Stimulated activated CD4-positive, alpha-beta T cell treated with anti-CD3 and anti-CD28 coated beads, Interleukin-4, amount 100 ng/mL, for 48 hours (primary cell): ENCODE results near the gene SNCAIP.
"Not testable (repeated sequence)": the region's sequence is repeated elsewhere in the genome, so short reads cannot be mapped to it uniquely, and the experiment has no call there.

Experiments
- DNase-seq, 2 donors: peaks; one replicate each; pipeline ENCODE4 v3.0.0-alpha.2; 2020; ENCODE audit warnings: low read depth in 2 of 2

SNCAIP gene

DNA sequence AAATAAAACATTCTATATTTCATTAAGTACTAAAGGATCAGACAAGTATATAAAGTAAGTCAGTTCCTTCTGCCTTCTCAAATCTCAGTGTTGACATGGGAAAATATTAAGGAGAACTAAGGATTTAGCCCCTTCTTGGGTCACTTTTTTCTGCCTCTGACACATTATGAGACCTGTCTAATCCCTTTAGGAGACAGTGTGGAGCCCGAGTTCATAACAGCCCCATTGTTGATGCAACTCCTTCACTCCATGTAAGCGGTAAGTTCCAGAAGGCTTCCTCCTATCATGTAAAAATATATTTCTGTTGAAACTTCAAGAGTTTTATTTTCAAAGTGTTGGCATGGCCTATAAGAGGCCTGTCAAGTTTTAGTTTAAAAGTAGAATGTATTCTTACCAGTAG is 152.2 kb downstream of the SNCAIP start:
- DNase-seq, result no peak

DNA sequence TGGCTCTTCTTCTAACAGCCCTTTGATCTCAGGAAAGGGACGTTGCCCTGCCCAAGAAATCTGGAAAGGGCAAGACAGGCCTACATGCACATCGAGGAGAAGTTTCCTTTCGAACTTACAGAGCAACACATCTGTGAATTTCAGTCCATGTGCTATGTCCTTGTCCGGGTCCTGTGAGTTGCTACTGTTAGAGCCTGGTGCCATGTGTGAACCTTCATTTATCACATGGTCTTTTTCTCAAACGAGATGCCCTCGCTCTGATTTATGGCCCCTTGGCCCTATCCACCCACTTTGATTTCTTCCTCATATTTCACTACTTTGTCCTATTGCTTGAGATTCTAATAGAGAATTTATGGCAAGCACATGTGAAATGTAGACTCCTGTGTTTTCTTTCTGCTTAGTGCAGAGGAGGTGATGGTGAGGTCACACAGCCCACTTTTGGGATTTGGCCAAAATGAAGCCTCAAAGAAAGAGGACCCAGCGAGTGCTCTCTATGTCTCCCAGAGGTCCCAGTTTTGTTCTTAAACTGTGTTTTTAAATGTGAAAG is 153.1 kb downstream of the SNCAIP start:
- DNase-seq, result no peak

DNA sequence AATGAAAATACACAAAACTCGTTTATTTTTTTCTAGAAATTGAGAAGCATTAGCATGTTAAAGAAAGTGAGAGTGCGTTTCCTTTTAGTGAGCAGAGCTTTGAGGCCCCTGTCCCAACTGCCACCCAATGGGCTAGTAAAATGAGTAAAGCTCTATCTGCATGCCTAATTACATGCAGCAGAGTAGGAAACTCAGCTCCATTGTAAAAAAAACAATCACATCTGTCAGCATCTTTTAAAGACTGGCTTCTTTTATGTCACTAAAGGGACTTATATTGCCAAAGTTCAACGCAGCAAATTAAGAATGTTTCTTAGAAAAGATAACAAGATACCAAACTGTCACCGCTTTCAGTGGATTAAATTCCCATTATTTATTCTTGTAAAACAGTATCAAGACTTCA is 154.0 kb downstream of the SNCAIP start:
- no peak for DNase-seq

DNA sequence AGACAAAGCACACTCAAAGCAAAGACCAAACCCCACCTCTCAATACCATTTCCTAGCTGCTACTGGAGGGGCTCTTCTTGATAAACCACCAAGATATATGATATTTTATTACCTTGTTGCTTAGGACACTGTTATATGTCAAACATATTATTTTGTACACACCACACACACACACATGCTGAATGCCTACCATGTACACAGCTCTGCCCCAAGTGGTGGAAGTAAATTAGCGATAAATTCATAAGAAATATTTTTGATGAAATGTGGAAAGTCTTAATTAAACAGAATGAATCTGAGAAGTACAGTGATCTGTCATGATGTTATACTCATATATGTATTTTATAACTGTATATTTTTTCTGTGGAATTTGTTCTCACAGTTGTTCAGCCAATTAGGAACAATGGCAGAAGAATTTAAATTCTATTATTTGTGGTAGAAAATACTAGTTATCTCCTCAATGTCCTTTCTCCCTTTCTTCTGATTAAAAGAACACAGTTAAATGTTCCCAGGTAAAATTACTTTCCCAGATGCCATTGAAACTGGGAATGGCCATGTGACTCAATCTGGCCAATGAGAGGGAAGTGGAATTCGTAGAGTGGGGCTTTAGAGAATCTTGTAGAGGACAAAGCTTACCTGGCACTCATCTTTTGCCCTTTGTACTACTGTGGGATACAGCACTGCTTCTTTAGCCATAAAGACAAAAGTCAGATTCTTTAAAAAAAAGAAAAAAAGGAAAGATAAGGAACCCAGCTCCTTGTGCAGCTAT is 156.5 kb downstream of the SNCAIP start:
- DNase-seq, result no peak

DNA sequence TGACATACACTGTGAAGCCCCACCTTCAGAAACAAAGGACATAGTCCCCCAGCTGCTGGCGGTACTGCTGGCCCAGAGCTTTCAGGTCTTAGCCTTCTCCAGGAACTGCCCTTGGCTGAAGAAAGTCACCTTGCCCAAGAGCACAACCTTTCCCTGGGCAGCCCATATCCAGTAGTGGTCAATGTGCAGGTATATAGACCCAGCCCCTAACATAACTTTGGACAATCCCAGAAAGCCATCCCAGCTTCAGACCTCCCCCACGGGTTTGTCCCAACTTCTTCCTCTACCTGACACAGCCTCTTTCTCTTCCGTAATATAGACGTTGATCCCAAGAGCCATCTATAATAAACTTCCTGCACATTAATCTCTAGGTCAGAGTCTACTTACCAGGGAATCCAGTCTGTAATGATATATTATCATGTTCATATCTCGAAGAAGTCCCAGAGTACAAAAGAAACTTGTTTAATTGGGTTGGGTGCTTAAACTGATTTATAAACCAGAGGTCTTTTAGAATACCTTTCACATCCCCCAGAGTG is 157.4 kb downstream of the SNCAIP start:
- no peak for DNase-seq

DNA sequence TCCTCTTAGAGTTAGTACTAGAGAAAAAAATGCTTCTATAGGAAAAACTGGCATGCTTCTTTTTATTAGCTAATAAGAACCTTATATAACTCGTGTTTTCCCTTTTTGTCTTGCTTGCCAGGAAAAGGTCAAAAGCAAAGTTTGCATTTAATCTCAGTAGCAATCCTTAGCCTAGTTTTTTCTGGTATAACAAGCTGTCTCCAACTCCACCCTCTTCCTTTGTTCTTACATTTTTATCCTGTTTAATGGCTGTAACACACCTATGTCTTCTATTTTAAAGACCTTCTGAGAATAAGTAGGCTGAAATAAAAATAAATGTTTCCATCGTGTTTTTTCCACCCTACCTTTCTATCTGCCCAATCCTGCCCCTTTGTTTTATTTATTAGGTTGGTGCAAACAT is 158.3 kb downstream of the SNCAIP start:
- DNase-seq, result no peak

DNA sequence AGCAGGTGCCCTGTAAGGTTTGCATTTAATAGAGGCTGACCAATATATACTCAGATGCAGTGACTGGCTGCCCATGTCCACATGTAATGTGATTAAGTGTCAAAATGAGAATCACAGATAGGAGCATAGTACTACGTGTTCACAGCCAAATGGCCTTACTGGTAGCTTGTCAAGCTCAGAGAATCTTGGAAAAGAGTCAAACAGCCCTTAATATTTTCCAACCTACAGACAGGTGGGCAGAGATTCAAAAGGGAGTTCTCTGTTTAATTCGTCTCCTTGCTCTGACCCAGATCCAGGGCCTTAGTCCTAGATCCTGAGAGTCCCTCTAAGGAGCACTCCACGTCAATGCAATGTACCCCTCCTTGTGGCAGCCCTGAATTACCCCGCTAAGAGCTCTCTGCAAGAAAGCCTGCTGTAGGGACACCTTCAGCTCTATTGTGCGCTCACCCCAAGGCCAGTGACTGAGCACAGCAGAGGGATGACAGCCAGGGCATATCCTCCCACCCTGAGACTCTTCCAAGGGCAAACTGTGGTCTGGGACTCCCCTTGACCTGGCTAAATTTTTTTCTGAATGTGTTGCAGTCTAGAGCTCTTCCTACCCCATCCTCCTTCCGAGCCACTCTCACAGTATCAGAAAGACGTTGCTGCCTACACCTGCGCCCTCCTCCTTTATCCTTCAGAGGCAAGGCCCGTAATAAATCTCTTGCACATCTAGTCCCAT is 159.2 kb downstream of the SNCAIP start:
- no peak for DNase-seq

DNA sequence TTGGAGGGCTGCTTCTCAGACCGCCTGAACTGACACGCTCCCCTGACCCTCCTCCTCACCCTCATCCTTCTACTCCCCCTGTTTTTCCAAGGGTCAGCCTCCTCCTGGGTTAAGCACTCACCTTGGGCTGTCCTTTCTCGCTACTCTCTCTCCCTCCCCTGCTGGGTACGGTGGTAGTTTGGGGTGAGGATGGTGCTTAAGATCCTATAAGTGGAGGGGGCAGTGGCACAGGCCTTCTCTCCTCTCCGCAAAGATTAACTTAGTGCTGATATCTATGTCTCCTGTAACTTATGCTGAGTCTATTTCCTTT is 159.7 kb downstream of the SNCAIP start:
- no peak for DNase-seq

DNA sequence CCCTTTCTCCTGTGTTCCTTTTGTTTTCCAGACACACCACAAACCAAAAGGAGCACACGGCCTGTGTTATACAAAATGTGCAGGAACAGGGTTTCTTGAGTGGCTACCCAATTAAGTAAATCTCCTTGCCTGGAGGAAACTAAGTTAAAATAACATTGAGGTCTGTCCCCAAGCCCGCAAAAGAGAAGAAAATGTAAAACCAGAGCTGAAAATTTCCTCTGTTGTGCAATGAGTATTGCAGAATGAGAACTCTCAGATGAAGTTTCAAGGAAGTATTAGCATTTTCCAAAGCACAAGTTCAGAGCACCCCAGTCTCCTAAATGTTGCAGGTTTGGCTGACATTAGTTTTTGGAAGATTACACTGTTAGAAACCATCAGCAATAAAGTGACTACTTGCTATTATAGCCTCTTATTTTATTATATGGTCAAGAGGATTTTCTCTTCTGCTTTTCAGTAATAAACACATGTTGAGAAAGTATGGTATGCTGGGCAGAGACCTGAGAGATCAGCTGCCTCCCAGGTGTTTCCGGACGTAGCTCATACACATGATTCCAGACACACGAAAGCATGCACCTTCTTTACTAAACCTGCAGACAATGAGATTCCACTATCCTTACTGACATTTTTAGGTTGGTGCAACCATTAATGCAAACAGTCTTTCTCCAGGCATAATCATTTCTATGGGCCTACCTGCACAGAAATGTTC is 161.3 kb downstream of the SNCAIP start:
- no peak for DNase-seq

DNA sequence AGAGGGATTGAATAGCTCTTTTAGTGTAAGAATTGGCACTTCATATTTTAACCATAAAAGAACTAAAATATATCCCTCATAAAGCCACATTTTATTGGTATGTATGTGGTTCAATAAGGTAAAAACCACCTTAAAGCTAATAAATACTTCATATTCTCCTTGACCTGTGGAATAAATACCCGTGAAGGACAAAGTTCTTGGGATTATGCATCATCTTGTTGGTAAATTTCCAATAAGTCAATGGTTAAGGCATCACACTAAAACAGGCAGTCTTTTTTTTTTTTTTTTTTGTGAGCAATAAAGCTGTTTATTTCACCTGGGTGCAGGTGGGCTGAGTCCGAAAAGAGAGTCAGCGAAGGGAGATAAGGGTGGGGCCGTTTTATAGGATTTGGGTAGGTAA is 161.9 kb downstream of the SNCAIP start:
- no peak for DNase-seq

DNA sequence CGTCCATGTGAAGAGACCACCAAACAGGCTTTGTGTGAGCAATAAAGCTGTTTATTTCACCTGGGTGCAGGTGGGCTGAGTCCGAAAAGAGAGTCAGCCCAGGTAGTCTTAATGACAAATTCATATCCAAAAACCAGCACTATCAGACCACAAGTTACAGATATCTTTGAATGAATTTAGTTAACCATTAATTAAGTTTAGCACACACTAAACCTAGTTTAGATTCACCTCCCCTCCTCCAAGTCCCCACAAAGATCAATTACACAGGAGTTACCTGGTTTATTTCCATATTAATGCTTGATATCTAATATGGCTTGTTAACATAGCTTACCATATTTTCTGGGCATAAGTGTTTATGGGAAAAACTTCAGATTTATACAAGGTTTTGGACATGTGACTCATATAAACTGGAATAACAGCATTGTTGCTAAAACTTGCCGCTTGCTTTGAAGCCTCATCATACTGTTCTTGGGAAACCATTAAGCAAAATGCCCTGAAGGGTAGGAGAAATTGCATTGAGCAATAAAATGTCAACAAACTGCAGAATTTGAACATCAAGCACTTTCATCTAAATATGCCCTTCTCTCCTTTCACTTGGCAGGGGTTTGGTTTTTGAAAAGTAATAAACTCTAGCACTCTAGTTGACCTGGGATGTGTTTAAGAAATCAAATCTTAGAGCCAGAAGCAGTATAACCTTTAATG is 166.9 kb downstream of the SNCAIP start:
- DNase-seq, result no peak

DNA sequence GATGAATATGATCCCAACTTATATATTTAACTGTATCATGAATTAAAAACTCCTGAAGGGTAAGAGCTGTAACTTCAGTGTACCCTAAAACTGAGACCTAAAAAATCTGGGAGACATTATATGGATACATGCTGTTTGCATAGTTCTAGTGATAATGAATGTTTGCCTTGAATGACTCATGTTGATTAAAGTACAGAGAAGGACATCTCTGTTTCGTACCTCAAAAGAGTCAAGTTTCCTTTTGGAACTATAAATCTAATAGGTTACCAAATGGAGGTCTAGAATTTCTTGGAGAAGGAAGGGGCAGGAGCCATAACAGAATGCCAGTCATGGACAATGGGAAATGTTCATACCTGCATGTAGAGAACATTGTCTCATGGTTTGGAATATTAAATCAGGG is 168.1 kb downstream of the SNCAIP start:
- no peak for DNase-seq

DNA sequence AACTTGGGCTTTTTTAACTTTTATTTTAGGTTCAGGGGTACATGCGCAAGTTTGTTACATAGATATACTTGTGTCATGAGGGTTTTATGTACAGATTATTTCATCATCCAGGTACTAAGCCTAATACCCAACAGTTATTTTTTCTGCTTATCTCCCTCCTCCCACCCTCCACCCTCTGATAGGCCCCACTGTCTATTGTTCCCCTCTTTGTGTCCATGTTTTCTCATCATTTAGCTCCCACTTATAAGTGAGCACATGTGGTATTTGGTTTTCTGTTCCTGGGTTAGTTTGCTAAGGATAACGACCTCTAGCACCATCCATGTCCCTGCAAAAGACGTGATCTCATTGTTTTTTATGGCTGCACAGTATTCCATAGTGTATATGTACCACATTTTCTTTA is 172.1 kb downstream of the SNCAIP start:
- no peak for DNase-seq

DNA sequence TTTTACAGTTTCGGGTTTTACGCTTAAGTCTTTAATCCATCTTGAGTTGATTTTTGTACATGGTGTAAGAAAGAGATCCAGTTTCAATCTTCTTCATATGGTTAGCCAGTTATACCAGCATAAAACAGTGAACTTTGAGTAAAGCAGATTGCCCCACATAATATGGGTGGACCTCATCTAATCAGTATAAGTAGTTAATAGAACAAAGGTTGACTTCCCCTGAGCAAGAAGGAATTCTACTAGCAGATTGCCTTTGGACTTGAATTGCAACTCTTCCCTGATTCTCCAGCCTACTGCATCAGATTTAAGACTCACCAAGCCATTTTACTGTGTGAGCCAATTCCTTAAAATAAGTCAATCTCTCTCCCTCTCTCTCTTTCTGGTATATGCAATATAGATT is 173.2 kb downstream of the SNCAIP start:
- DNase-seq, result no peak

DNA sequence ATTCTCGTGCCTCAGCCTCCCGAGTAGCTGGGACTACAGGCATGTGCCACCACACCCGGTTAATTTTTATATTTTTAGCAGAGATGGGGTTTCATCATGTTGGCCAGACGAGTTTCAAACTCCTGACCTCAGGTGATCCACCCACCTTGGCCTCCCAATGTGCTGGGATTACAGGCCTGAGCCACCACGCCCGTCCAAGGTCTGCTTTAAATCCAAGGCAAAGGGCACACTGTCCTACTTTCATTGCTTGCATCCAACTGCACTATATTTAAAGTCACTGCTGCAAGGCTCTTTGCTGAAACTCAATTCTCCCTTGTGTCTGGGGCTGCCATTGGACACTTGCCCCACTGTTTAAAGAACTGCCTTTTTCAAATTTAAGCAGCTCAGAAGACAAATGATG is 174.6 kb downstream of the SNCAIP start:
- DNase-seq, result not testable (repeated sequence)

DNA sequence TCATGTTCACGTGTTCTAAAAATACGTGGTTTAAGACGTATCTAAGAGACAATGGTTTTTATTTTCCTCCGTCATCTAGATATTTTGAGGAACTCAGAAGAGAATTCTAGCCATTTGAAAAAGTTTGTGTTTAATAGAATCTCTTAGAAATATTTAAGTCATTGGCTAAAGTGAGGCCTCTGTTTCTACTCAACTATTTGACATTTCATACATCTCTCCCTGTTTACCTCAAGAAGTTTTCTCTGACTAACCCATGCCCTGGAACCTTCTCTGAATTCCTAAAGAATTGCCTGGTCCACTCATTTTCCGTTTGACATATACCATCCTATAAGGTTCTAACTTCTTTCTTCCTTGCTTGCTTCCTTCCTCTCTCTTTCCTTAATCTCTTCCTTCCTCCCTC is 178.7 kb downstream of the SNCAIP start:
- DNase-seq, result no peak

DNA sequence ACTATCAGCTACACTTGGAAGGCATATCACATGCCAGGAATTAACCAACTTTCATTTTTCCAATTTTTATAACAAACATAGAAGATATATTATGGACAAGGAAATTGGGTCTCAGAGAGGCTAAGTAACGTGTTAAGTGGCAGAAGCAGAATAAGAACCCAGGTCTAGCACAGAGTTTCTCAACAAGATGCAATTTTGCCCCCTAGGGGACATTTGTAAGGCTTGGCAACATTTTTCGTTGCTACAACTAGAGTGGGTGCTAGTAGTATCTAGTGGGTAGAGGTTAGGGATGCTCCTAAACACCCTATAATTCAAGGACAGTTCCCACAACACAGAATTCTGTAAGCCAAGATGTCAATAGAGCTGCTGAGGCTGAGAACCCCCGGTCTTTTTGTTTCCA is 180.6 kb downstream of the SNCAIP start:
- DNase-seq, result no peak

DNA sequence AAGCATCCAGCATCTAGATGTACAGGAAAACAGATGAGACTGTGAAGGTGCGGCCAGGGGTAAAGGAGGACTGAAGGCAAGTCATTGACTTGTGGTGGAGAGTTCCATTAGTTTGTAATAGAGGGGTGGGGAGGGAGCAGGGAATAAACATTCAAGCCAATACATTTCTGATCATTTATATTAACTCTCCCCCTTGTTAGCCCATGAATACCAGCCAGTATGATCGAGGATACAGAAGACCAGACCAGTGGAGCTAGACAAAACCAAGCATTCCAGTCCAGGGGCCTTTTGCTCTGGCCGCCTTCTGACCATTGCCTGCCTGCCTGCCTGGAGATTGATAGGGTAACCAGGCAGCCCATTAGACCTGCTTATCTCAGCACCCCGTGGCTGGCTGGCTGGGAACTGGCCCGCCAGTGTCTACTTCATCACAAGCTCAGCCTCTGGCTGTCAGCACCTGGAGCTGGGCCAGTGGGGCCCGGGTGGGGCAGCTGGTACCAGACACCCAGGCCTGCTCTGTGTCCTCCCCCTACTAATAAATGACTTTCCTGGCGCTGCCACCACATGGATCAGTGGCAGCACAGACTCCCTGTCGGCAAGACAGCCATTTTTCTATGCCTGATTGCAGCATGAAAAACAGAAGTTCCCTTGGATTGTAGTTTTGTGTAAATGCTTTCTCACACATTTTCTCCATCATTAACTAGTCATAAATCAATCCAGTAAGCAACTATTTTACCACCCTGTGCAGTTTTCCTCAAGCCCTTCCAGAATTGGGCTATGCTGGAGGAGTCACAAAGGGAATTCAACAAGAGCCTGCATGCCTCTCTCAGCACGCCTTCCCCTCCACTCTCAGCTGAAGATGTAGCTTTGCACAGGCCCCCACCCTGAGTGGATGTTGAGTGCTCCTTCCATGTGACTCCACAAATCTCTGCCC is 181.3 kb downstream of the SNCAIP start:
- no peak for DNase-seq

DNA sequence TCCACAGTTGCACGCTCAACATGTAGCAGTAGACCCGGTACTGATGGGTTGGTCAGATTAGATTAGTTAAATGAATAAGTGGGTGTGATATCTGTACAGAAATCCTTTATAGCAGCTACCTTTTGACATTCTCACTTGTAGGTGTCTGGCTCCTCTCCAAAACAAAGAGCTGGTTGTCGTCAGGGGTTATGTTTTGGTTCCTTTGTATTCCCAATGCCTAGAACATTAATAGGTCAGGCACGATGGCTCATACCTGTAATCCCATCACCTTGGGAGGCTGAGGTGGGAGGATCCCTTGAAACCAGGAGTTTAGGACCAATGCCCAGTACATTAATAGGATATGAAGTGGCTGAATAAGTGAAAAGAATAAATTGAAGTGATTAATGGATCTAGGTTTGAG is 182.1 kb downstream of the SNCAIP start:
- DNase-seq, result no peak

DNA sequence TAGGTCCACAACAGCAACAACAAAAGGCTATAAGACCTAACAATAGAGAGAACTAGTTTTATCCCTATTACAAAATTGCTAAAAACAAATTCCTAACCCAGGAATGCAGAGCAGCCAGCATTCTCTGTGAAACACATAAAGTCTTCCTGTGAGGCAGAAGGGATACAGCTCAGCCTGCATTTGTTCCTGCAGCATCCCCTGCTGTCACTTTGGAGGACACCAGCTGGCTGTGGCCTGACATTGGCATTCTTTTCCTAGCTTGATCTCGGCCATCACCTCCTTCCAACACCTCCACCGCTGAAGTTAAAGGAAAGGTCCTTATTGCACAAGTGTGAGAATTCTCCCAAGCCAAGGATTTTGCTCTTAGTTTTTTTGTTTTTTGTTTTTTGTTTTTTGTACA is 186.1 kb downstream of the SNCAIP start:
- DNase-seq, result no peak

DNA sequence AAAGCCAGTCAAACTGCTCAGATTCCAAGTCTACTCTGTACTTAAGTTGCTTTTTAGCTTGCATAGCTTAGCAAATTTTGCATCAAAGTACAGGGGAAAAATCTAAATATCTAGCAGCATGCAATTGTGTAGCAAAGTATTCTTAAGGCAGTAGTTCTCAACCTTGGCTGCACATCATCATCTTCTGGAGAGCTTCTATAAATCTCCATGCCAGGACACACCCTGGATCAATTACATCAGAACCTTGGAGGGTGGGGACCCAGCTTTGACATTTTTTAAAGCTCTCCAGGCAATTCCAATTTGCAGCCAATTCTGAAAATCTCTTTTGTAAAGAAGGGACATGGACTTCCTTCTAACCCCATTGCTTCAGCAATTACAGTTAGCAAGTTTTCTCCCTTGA is 187.5 kb downstream of the SNCAIP start:
- DNase-seq, result no peak
